Left ventricle myocardium inferior (tissue), 1 donor: ENCODE results near the gene PLEKHA8. TPM values are rescaled to one million over a fixed set of nuclear protein-coding genes. Genes with fewer than 3 reads are reported as not detected.

ENCODE experiments used
- DNase-seq: peaks from one replicate; pipeline ENCODE4 v3.0.0-alpha.2; 2020
- H3K27ac ChIP-seq: fragments of 200-600 bp; replicated peaks from 2 replicates; pipeline ENCODE4 v1.8.0; 2021
- H3K27me3 ChIP-seq: fragments of 200-600 bp; 2 replicates; pipeline ENCODE4 v1.8.0; 2021; ENCODE audit warnings: low read depth
- H3K36me3 ChIP-seq: fragments of 200-600 bp; 2 replicates; pipeline ENCODE4 v1.8.0; 2021
- H3K4me1 ChIP-seq: fragments of 200-600 bp; 2 replicates; pipeline ENCODE4 v1.8.0; 2021
- H3K4me3 ChIP-seq: fragments of 200-600 bp; 2 replicates; pipeline ENCODE4 v1.8.0; 2021; ENCODE audit warnings: mild to moderate bottlenecking, moderate library complexity
- H3K9me3 ChIP-seq: fragments of 200-600 bp; replicated peaks from 2 replicates; pipeline ENCODE4 v1.8.0; 2021
- CTCF ChIP-seq: fragments of 200-600 bp; IDR thresholded peaks from 2 replicates; pipeline ENCODE4 v1.8.0; 2021; ENCODE audit warnings: antibody characterized with exemption, mild to moderate bottlenecking, borderline replicate concordance
- intact Hi-C: fragments of 100-400 bp; cut with micrococcal nuclease; formaldehyde crosslinking; loops from one replicate; pipeline ENCODE4 v1.11.0; 2022
- total RNA-seq: library from RNA; stranded (reverse); fragmentation: NEBNext Ultra II Directional; extraction: Animal tissue kit (Norgen Biotek cat#: 25700); gene quantifications from one replicate; pipeline ENCODE4 v1.2.1, GENCODE V29; 2021
- donor health status: DM: no; HTN: yes; CAD: no; lungs with severe emphysema.

Gene PLEKHA8
- total RNA-seq, 1 donor from 2014 or later, result 3.3 TPM

- H3K9me3 ChIP-seq, result peaks cover 21% of the 10 kb centered on the region
- H3K27me3 ChIP-seq, result no peaks in the 10 kb centered on the region
- DNase-seq, result no peak
- intact Hi-C loops, result no loop called here
- H3K27ac ChIP-seq, result no peak overlapping the region
- TF ChIP-seq CTCF, result no peak
- H3K4me3 ChIP-seq, result no peak overlapping the region
- peaks cover 10% of the 10 kb centered on the region for H3K4me1 ChIP-seq
- H3K36me3 ChIP-seq, result peaks cover 2% of the 10 kb centered on the region
Observed at GRCh38 chr7:30115709-30116297, 87.6 kb downstream of the PLEKHA8 start.

- Histone ChIP-seq H3K27me3 (no peaks in the 10 kb centered on the region), H3K4me1 (peaks cover 10% of the 10 kb centered on the region), H3K4me3 (no peak overlapping the region), H3K9me3 (peaks cover 21% of the 10 kb centered on the region), H3K27ac (peak overlapping the region; percentile 21), H3K36me3 (peaks cover 2% of the 10 kb centered on the region)
- no peak for TF ChIP-seq CTCF
- DNase-seq, result no peak
- intact Hi-C loops, result no loop called here
Observed at GRCh38 chr7:30116771-30117170, 88.6 kb downstream of the PLEKHA8 start.

GRCh38 chr7:30117896-30118295 is 89.7 kb downstream of the PLEKHA8 start:
- DNase-seq, result no peak
- Histone ChIP-seq H3K4me1 (peaks cover 10% of the 10 kb centered on the region), H3K27ac (no peak overlapping the region), H3K9me3 (peaks cover 15% of the 10 kb centered on the region), H3K36me3 (peaks cover 2% of the 10 kb centered on the region), H3K27me3 (no peaks in the 10 kb centered on the region), H3K4me3 (no peak overlapping the region)
- TF ChIP-seq CTCF, result no peak
- intact Hi-C loops, result no loop called here

GRCh38 chr7:30119890-30120577 is 91.8 kb downstream of the PLEKHA8 start:
- no peaks in the 10 kb centered on the region for H3K27me3 ChIP-seq
- no peaks in the 10 kb centered on the region for H3K36me3 ChIP-seq
- intact Hi-C loops, result no loop called here
- no peaks in the 10 kb centered on the region for H3K9me3 ChIP-seq
- DNase-seq, result no peak
- TF ChIP-seq CTCF, result no peak
- H3K27ac ChIP-seq, result no peak overlapping the region
- no peak overlapping the region for H3K4me3 ChIP-seq
- H3K4me1 ChIP-seq, result peaks cover 10% of the 10 kb centered on the region

GRCh38 chr7:30133736-30134610 is 105.8 kb downstream of the PLEKHA8 start:
- H3K36me3 ChIP-seq, result no peaks in the 10 kb centered on the region
- H3K27ac ChIP-seq, result peak overlapping the region; percentile 96
- H3K4me3 ChIP-seq, result peak overlapping the region; percentile 98
- peaks cover 37% of the 10 kb centered on the region for H3K4me1 ChIP-seq
- no peak for DNase-seq
- no peaks in the 10 kb centered on the region for H3K9me3 ChIP-seq
- H3K27me3 ChIP-seq, result no peaks in the 10 kb centered on the region
- TF ChIP-seq CTCF, result no peak
- intact Hi-C loops, result no loop called here
